Epithelial cell of prostate (primary cell): Measurements from ENCODE around the gene RASGRF1.
"Not testable (repeated sequence)": the region's sequence is repeated elsewhere in the genome, so short reads cannot be mapped to it uniquely, and the experiment has no call there.

Source experiments
- DNase-seq: peaks from one replicate; pipeline ENCODE4 v3.0.0-alpha.2; 2011; ENCODE audit warnings: low read depth, low spot score
- H3K27ac ChIP-seq: fragments of 450-650 bp; 2 replicates; pipeline ENCODE4 v1.5.1; 2017; ENCODE audit warnings: mild to moderate bottlenecking

RASGRF1 gene

DNA sequence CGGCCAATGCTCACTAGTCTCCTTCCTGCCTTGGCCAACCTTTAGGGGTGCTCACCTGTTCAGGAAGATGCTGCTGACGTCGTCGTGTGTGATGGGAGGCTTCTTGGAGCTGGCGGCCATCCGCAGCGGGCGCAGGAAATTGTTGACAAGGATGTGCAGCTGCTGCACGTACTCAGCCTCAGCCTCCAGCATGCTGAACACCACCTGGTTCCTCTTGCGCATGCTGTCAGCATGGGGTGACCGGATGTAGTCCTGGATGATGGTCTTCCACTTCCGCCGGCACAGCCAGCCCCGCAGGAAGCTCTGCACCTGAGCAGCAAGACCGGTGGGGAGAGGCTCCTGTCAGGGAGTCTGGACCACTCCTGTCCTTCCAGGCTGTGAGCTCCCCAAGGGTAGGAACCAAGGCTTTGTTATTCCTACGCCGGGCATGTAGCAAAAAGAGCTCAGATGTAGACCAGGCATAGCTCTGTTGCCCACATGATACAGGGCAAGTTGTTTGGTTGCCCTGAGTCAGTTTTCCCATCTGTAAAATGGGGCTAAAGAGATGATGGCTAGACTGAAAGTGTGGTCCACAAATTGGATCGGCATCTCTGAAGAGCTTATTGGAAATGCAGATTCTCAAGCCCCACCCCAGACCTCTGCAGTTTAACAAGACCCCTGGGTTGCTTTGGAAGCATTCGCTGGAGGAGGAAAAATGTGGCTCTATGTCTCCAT, 43.7 kb downstream of the RASGRF1 start:
- H3K27ac ChIP-seq = no peak overlapping the region
- DNase-seq = no peak

DNA sequence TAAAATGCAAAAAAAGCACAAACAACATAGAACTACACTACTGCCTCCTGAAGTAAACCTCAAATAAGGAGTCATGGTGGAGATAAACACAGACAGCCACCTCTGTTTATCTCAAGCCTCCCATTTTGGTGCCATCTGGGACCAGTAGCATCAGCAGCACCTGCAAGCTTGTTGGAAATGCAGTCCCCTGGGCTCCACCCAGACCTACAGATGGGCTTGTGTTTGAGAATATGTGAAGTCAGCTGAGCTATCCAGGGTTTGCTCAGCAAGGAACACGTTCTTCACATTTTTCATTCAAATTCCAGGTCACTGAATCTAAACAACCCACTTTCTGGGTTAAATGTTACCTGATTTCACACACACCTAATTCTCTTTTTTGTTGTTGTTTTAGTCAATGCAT, 45.5 kb downstream of the RASGRF1 start:
- no peak for DNase-seq
- no peak overlapping the region for H3K27ac ChIP-seq

DNA sequence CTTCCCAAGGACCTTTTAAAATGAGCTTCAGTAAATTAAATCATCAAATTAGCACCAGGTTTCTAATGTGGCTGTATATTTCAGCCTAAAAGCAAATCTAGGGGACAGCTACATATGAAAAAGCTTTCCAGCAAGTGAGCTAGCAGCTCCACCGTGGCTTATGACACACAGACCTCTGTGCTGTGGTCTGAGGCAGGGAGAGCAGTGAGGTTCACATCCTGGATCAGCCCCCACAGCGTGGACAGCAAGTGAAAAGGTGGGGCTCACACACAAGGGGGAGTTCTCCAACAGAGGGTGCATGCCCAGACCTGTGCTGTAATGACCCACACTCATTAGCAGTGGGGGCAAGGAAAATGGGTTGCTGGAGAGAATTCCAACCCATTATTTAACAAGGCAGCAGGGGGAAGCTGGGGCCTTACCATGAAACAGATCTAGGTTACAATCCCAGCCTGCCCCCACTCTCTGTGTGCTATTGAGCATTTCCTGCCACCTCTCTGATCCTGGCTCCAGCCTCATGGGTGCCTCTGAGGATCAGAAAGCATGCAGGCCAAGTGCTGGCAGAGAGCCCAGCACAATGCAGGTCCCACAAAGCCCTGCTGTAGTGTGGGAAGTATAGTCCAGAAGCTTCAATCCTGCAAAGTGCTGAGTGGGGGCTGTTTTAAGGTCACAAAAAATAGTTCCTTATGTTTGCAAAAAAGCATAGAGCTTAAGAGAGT, 48.2 kb downstream of the RASGRF1 start:
- no peak overlapping the region for H3K27ac ChIP-seq
- DNase-seq = no peak

DNA sequence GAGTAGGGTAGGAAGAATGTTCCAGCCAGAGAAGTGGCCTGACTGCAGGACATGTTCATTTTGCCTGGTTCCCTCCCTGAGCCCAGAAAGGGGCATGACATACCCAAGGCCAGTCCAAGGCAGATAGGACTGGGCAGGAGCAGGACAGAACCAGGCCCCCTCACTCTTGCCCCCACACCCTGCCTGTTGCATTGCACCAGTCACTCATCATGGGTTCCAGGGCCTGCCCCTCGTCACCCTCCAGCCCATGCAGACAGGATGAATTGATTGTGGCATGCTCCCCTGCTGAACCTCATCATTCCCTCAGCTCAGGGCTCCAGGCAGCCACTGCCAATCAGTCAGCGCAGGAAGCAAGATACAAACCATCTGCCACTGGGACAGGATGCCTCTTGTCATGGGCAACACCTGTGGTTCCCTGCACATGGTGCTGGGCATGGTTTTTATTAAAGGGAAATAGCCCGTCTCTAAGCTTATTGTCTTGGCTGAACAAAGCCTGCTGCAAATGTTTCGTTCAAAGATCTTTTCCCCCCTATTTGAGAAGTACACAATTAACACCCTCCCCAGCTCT, 48.9 kb downstream of the RASGRF1 start:
- DNase-seq = no peak
- H3K27ac ChIP-seq = no peak overlapping the region

DNA sequence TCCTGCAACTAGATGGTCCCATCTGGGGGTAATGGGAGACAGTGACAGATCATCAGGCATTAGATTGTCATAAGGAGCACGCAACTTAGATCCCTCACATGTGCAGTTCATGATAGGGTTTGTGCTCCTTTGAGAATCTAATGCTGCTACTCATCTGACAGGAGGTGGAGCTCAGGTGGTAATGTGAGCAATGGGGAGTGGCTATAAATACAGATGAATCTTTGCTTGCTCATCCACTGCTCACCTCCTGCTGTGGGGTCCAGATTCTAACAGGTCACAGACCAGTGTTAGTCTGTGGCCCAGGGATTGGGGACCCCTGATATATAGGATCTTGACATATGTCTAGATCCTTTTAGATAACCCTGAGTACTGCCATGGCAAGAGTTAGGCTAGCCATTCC, 52.7 kb downstream of the RASGRF1 start:
- no peak for DNase-seq
- no peak overlapping the region for H3K27ac ChIP-seq

DNA sequence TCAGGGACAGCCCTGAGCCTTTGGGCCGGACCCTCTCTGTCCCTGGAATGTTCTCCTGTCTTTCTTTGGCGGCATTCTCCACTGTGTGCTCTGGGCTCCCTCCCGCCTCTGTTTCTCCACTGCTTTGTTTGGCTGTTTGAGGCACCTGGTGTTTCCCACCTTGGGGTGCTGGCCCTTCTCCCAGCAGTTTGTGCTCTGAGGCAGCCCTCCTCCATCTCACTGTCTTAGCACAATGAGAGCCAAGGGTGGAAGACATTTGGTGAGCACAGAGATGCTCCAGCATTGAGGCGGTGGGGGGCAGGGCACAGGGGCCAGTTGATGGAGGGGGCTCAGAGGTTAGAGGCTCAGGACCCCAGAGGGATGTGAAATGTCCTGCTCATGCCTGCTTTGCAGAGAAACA, 54.3 kb downstream of the RASGRF1 start:
- DNase-seq = no peak
- no peak overlapping the region for H3K27ac ChIP-seq

DNA sequence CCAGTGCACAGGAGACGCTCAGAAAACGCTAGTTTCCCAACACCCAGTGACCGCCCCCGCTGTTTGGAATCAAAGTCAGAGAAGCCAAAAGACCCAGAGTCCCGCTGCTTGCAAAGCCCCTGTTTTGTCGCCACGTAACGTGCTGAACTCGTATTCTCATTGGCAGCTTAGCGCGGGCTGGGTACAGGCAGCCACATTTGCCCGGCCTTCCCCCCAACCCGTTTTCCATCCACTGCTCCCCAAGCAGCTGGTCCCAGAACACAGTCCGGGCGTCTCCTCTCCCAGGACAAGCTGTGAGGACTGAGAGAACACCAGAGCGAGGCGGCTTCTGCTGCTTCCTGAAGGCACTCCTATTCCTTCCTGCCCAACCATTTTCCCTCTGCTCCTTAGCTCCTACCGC, 54.8 kb downstream of the RASGRF1 start:
- no peak overlapping the region for H3K27ac ChIP-seq
- DNase-seq = no peak

DNA sequence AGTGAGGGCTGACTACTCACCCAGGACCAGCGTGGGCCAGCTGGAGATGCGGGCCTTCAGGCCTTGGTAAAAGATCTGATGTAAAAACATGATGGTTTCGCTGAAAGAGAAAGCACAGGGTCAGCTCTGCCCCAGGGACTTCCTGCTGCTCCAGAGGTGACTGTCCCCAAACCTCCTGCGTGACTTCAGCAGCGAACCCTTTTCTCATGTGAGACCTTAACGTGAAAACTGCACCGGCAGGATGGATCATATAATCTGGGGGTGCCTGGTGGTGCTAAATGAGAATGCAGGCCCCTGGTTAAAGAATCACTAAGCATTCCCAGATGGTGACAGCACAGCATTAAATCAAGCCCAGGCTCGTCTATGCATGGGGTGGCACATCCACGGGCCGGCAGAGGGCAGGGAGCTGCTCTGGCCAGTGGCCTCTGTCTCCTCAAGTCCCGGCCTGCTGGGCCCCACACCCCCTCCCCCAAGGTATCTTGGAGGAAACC, 55.4 kb downstream of the RASGRF1 start:
- H3K27ac ChIP-seq = no peak overlapping the region
- DNase-seq = no peak

DNA sequence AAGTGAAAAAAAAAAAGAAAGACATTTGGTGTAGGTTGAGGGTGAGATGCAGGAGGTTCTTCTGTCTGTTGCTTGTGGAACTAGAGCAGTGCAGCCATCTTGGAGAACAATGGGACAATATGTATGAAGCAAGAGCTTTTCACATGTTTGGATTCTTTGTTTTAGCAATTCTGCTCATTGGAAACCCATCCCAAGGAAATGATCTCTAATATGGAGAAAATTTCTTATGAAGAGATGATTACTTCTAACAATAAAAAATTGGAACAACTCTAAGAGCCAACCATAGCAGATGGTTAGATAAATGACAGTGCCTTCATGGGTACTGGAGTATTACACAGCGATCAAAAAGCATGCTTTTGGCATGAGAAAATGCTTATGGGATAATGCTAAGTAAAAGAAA, 56.3 kb downstream of the RASGRF1 start:
- no peak overlapping the region for H3K27ac ChIP-seq

DNA sequence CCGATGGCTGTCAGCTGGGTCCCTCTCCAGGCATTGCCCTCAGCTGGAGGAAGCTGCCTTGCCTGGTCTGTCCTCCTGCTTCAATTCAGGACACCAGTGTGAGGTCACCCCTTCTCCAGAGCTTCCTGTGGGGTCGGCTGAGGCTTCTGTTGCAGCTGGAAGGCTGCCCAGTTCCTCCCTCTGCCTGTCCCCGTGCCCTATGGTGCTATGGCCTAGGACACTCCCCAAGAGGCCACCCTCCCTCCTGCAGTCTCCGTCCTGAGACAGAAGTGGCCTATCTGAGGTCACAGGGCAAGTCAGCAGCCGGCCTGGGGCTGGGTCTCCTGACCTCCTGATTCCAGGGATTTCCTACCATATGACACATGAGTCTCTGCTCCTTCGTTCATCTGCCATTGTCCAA, 57.9 kb downstream of the RASGRF1 start:
- DNase-seq = no peak
- H3K27ac ChIP-seq = no peak overlapping the region

More for the DNA sequence above, 56.3 kb downstream of the RASGRF1 start:
- DNase-seq = no peak

DNA sequence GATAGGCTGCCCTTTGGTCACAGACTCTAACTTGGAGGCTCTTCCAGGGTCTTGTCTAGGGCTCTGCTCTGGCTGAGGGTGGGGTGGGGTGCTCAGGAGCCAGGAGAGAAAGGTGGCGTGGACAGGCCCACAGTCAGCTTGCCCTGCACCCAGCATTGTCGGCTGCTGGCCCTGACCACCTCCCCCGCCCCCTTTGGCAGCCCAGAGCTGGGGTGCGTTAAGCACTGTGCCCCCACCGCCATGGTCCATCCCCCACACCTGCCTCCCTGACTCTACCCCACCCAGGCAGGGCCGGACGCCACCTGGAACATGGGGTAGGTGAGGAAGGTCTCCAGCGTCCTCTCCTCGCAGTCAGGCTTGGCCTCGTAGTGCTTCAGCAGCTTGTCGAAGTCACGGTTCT, 58.8 kb downstream of the RASGRF1 start:
- DNase-seq = no peak
- no peak overlapping the region for H3K27ac ChIP-seq

DNA sequence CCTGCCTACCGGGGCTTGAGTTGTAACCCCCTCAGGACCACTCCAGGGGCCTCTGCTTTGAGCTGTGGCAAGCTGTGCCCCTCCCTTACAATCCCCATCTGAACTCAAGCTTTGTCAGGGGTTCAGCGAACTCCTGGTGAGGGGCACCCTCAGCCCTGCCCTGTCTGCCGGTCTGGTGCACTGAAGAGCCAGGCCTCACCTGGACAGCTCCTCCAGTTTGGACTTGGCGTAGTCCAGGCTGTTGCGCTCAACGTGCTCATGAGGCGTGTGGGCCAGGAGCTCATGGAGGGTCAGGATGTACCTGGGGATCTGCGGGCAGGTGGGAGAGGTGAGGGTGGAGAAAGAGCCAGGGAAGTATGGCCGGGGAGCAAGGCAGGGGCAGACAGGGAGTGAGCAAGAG, 59.4 kb downstream of the RASGRF1 start:
- no peak overlapping the region for H3K27ac ChIP-seq
- DNase-seq = no peak

DNA sequence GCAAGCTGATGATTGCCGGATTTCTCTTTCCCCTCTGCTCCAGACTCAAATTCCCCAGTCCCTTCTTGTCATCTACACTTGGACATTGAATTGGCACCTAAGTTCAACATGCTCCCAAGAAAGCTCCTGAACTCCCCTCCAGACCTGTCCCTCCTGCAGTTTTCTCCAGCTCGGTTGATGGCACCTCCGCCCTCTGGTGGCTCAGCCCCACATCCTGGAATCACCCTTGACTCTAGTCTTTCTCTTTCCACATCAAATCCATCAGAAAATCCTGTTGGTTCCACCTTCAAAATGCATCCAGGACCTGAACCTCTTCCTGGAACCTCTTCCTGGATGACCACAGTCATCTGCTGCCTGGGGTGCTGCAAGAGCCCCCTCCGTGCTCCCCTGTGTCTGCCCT, 60.1 kb downstream of the RASGRF1 start:
- no peak overlapping the region for H3K27ac ChIP-seq
- DNase-seq = no peak

DNA sequence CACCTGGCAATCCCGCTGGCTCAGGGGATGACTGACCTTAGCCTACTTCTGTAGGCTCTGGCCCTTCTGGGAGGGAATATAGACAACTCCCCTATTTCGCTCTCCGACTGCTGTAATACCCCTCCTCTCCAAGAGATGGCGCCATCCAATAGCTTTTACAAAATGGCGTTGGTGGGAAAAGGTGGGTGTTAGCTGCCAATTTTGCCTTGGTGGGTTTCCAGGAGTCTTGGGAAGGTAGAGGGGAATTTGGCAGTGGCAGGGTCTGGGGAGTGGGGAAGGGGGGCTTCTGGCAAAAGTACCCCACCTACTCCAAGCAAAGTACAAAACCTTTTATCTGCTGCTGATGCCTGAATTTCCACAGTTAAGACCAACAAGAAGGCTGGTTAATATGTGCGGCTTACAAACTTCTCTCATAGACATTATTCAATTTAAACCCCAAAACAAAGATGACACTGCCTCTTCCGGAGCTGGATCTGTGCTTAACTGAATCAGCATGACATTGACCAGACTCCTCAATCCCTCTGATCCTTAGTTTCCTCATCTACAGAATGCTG, 62.1 kb downstream of the RASGRF1 start:
- no peak overlapping the region for H3K27ac ChIP-seq
- no peak for DNase-seq

DNA sequence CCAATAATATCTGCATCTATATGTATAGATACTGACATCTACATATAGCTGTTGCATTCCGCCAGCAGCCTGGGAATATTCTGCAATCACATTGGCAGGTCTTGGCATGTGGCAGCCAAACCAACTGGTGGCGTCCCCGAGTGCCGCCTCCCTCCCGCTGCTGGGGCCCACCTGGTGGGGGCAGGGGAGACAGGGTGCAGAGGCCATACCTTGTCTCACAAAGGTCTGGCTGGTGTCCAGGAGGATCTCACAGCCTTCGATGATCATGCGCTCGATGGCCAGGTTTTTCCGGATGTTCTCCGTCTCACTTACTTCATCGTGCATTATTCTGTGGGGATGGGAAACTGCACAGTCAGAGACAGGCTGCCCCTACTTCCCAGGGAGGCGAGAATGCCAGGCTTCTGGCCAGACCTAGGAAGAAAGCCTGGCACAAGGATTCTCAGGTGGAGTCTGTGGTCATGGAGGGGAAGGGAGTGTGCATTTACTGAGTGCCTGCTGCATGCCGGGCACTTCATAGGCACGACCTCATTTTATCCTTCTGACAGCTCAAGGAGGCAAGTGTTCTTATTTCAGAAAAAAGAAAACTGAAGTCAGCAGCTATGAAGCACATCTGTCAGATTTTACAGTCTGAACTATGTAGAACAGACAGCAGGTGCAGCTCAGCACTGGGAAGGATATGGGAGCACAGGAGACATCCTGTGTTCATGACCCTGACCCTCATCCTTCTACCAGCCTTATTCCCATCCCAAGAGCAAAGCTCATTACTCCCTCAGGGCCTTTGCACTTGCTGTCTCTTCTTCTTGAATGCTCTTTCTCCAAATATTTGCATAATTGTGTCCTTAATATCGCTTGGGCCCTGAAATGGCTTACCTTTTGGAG, 62.8 kb downstream of the RASGRF1 start:
- DNase-seq = no peak
- H3K27ac ChIP-seq = no peak overlapping the region

DNA sequence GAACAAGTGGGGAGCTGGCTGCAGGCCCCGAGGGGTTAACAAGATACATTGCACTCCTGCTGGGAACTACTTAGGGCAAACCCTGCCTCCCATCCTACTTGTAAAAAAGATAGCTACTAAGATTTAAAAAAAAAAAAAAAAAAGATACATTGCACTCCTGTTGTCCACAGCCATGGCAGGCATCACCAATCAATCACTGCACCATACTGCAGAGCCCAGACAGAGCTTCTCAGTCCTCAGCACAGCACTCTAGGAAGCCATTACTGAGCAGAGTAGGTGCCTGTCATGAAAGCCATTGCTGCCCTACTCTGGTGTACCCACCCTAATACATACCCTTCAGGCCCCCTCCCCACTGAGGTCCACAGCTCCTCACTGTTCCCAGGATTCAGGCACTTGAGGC, 64.8 kb downstream of the RASGRF1 start:
- DNase-seq = no peak
- no peak overlapping the region for H3K27ac ChIP-seq

DNA sequence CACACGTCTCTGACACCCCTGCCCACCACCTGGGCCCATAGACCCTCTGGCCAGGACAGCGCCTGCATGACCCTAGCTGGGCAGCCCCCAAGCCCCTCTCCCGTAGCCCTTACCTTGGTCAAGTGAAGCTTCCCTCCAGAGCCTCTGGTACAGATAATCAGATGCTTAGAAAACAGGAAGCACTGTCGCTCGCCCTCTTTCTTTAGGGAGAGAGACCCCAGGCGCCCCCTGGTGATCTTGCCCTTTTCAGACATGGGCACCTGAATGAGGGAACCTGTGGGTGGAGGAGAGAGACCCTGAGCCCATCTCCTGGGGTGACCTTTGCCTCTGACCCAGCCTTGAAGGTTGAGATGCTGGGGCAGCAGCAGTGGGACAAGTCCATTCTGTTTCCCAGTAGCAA, 65.4 kb downstream of the RASGRF1 start:
- H3K27ac ChIP-seq = no peak overlapping the region
- DNase-seq = no peak

DNA sequence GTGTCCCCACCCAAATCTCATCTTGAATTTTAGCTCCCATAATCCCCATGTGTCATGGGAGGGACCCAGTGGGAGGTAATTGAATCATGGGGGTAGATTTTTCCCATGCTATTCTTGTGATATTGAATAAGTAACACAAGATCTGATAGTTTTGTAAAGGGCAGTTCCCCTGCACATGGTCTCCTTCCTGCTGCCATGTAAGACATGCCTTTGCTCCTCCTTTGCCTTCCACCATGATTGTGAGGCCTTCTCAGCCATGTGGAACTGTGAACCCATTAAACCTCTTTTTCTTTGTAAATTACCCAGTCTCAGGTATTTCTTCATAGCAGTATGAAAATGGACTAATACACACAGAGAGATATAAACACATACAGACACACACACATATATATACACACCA, 66.1 kb downstream of the RASGRF1 start:
- DNase-seq, H3K27ac ChIP-seq: not testable (repeated sequence)

DNA sequence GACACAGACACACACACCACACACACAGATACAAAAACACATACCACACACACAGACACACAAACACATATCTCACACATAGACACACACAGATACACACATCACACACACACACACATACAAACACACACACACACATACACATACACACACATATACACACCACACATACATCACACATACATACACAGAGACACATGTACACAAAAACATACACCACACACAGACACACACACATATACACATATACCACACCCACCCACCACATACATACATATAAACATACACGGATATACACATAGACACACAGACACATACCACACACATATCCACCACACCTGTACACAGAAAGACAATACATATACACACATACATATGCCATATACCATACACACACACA, 66.7 kb downstream of the RASGRF1 start:
- no peak overlapping the region for H3K27ac ChIP-seq
- no peak for DNase-seq

DNA sequence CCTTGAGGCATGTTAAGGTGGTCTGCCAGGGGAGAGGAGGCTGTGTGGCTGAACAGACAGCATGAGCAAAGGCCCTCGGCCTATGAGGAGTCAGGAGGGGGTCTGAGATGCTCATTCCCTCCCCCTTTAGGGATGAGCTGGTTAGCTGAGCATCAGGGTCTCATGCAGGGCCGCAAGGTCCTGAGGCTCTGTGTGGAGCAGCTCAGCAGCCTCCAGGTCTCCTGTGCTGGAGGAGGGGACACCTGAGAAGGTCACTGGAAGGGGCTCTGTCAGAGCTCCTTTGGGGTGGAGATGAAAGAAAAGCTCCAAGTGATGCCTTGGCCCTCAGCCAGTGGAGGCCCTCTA, 67.1 kb downstream of the RASGRF1 start:
- no peak overlapping the region for H3K27ac ChIP-seq
- no peak for DNase-seq
